ENCODE results near the gene SLC35E1. TPM values are rescaled to one million over a fixed set of nuclear protein-coding genes. Genes with fewer than 3 reads are reported as not detected.
"Not testable (repeated sequence)": the region's sequence is repeated elsewhere in the genome, so short reads cannot be mapped to it uniquely, and the experiment has no call there.

SLC35E1 gene
- total RNA-seq, 3 donors from 2014 or later, result 33.0 to 44.9 (median 39.2) TPM

DNA sequence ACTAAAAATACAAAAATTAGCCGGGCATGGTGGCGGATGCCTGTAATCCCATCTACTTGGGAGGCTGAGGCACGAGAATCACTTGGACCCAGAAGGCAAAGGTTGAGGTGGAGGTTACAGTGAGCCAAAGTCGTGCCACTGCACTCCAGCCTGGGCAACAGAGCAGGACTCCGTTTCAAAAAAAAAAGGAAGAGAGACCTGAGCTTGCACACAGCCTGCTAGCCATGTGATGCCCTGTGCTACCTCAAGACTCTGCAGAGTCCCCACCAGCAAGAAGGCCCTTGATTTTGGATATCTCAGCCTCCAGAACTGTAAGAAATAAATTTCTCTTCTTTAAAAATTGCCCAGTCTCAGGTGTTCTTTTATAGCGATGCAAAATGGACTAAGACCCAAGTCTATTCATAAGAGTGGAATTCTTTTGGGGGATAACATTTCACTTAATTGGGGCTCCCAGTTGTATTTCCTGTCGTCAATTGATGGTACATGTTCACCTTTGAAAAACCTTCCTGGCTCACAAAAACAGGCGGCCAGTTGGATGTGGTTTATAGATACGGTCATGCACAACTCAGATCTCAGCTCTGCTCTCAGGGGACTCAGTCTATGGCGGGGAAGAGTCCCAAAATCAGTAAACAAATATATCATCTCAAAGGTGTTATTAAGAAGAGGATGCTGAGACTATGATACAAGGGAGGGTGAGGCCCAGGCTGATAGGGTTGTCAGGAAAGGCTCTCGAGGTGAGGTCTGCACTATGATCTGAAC is 27.6 kb downstream of the SLC35E1 start:
- Histone ChIP-seq H3K4me1 (peaks cover 7 to 8% of the 10 kb centered on the region in 2 donors), H3K36me3 (no peaks in the 10 kb centered on the region), H3K9me3 (no peaks in the 10 kb centered on the region), H3K27me3 (no peaks in the 10 kb centered on the region), H3K4me3 (no peak overlapping the region), H3K27ac (no peak overlapping the region)
- TF ChIP-seq POLR2A (IDR thresholded peaks at IDR 0.05), result no peak
- TF ChIP-seq POLR2AphosphoS5 (IDR thresholded peaks at IDR 0.05), result no peak
- no peak for TF ChIP-seq CTCF (IDR thresholded peaks at IDR 0.05)
- intact Hi-C loops (cut with DNase I; ENCODE audit: low total_unique reads), result no loop called here
- DNase-seq (ENCODE audit: low spot score in 2 of 2), result no peak

GRCh38 chr19:16543734-16544133 is 28.5 kb downstream of the SLC35E1 start:
- H3K36me3 ChIP-seq; H3K27ac ChIP-seq; H3K27me3 ChIP-seq; H3K4me1 ChIP-seq; intact Hi-C loops (cut with DNase I; ENCODE audit: low total_unique reads); DNase-seq (ENCODE audit: low spot score in 2 of 2); H3K4me3 ChIP-seq; H3K9me3 ChIP-seq: not testable (repeated sequence)

GRCh38 chr19:16542910-16543472 is 29.2 kb downstream of the SLC35E1 start:
- Histone ChIP-seq H3K27ac (peak overlapping the region; percentile 82 to 86), H3K36me3 (no peaks in the 10 kb centered on the region), H3K27me3 (no peaks in the 10 kb centered on the region), H3K9me3 (no peaks in the 10 kb centered on the region), H3K4me3 (peak overlapping the region; percentile 70 to 99 (median 99)), H3K4me1 (peaks cover 7 to 8% of the 10 kb centered on the region in 2 donors)
- TF ChIP-seq POLR2AphosphoS5 (IDR thresholded peaks at IDR 0.05) (no peak), POLR2A (IDR thresholded peaks at IDR 0.05) (no peak), CTCF (IDR thresholded peaks at IDR 0.05) (no peak)
- DNase-seq (ENCODE audit: low spot score in 2 of 2), result no peak
- intact Hi-C loops (cut with DNase I; ENCODE audit: low total_unique reads), result no loop called here

- TF ChIP-seq POLR2A (IDR thresholded peaks at IDR 0.05), result peak; percentile 75
- peak; percentile 77 to 92 (median 85) for TF ChIP-seq POLR2AphosphoS5 (IDR thresholded peaks at IDR 0.05)
- TF ChIP-seq CTCF (IDR thresholded peaks at IDR 0.05), result no peak
- H3K4me3 ChIP-seq, result peak within 1 kb of the TSS; percentile 70 to 99 (median 99)
- H3K27me3 ChIP-seq, result no peaks in the 10 kb centered on the region
- H3K36me3 ChIP-seq, result no peaks in the 10 kb centered on the region
- DNase-seq (ENCODE audit: low spot score in 2 of 2), result peak; percentile 87 to 88
- H3K9me3 ChIP-seq, result no peaks in the 10 kb centered on the region
- intact Hi-C loops (cut with DNase I; ENCODE audit: low total_unique reads), result no loop called here
- peak within 1 kb of the TSS; percentile 82 to 86 for H3K27ac ChIP-seq
- H3K4me1 ChIP-seq, result peaks cover 7 to 8% of the 10 kb centered on the region in 2 donors
These were observed 29.9 kb downstream of the SLC35E1 start, which contains the start of gene CHERP for GRCh38 chr19:16542045-16542909. Gene CHERP, minus strand, starts transcription at chr19:16542437. Its CDS starts 59 bp downstream, at chr19:16542378.

GRCh38 chr19:16541526-16542044 is 30.6 kb downstream of the SLC35E1 start:
- Histone ChIP-seq H3K36me3 (no peaks in the 10 kb centered on the region), H3K9me3 (no peaks in the 10 kb centered on the region), H3K27me3 (no peaks in the 10 kb centered on the region), H3K4me1 (peaks cover 7 to 8% of the 10 kb centered on the region in 2 donors), H3K27ac (peak overlapping the region; percentile 82 to 86), H3K4me3 (peak overlapping the region; percentile 70 to 99 (median 99))
- intact Hi-C loops (cut with DNase I; ENCODE audit: low total_unique reads), result no loop called here
- TF ChIP-seq POLR2A (IDR thresholded peaks at IDR 0.05) (no peak), POLR2AphosphoS5 (IDR thresholded peaks at IDR 0.05) (no peak), CTCF (IDR thresholded peaks at IDR 0.05) (no peak)
- no peak for DNase-seq (ENCODE audit: low spot score in 2 of 2)

All from breast epithelium (tissue), 4 donors.